Esophagus squamous epithelium (tissue), 4 donors: ENCODE measurements around the gene SPATA13.

Source experiments
- POLR2A ChIP-seq, 4 donors: fragments of 450-650 bp; IDR thresholded peaks; one replicate each; pipeline ENCODE4 v1.6.1; 2017; ENCODE audit warnings: antibody characterized with exemption in 4 of 4, mild to moderate bottlenecking in 4 of 4, moderate library complexity in 3 of 4
- TF ChIP-seq, protein P1 (sequence below), 6 experiments: fragments of 450-650 bp in 4 of 6; fragments of 200-600 bp in 2 of 6; sonication (generic) in 2 of 6; IDR thresholded peaks; one replicate each; pipeline ENCODE4 v1.5.1; 2016 to 2019; ENCODE audit warnings: antibody characterized with exemption in 6 of 6, mild to moderate bottlenecking in 4 of 6, moderate library complexity in 4 of 6

- TF ChIP-seq, protein P1, sequence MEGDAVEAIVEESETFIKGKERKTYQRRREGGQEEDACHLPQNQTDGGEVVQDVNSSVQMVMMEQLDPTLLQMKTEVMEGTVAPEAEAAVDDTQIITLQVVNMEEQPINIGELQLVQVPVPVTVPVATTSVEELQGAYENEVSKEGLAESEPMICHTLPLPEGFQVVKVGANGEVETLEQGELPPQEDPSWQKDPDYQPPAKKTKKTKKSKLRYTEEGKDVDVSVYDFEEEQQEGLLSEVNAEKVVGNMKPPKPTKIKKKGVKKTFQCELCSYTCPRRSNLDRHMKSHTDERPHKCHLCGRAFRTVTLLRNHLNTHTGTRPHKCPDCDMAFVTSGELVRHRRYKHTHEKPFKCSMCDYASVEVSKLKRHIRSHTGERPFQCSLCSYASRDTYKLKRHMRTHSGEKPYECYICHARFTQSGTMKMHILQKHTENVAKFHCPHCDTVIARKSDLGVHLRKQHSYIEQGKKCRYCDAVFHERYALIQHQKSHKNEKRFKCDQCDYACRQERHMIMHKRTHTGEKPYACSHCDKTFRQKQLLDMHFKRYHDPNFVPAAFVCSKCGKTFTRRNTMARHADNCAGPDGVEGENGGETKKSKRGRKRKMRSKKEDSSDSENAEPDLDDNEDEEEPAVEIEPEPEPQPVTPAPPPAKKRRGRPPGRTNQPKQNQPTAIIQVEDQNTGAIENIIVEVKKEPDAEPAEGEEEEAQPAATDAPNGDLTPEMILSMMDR (IDR thresholded peaks at IDR 0.05), result no peak
- no peak for TF ChIP-seq POLR2A (IDR thresholded peaks at IDR 0.05)
These were observed 90.0 kb downstream of the SPATA13 start for GRCh38 chr13:24250376-24251057.
